AG10803 (cell line): ENCODE measurements around the gene EPDR1.

Experiments
- DNase-seq: peaks from one replicate; pipeline ENCODE4 v3.0.0; 2010; ENCODE audit warnings: low read depth
- H3K4me3 ChIP-seq: 2 replicates; pipeline ENCODE4 v1.5.1; 2011; ENCODE audit warnings: mild to moderate bottlenecking, low read length, control low read depth
- CTCF ChIP-seq: conservative IDR thresholded peaks from 2 replicates; pipeline ENCODE4 v1.5.1; 2011; ENCODE audit warnings: mild to moderate bottlenecking, low read length, control low read depth, inconsistent platforms

EPDR1 gene

DNA sequence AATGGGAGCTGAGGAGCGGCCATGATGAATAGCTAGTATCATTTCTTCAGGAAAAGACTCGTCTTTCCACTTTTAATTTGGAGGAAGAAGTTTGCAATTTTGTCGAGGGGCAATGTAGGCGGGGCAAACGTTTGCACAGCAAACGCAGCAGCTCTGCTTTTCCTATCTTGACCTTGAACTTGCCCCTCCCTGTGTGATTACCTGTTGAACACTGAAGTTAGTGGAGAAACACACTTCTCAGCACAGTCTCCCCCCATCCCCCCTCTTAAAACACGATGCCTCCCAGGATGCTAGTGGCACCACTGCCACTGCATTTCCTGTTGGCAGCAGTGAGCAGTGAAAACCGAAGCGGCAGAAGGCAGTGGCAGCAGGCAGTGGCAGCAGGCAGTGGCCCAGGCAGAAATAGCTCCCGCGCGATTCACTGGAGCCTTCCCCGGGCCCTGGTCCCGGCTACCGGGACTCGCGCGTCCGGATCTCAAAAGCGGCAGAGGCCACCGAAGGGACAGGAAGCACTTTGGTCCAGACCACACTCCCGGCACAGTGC is at the start of gene EPDR1:
TSS of gene EPDR1 (plus strand) at position 336 of the 544 bp plus-strand sequence. CDS start 300 bp downstream, outside the sequence.
- TF ChIP-seq CTCF: peak; percentile 21; the same call in 1 of the 2 replicates
- DNase-seq: peak; percentile 29
- peak within 1 kb of the TSS; percentile 62 for H3K4me3 ChIP-seq

DNA sequence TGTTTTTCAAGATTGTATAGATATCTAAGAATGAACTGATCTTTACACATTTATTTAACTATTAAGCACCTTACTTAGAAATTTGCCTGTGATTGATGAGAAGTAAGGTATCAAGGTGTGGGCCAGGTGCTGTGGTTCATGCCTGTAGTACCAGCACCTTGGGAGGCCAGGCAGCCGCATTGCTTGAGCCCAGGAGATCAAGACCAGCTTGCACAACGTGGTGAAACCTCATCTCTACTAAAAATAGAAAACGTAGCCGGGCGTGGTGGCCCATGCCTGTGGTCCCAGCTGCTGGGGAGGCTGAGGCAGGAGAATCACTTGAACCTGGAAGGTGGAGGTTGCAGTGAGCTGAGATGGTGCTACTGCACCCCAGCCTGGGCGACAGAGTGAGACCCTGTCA is 38.4 kb upstream of the EPDR1 start:
- no peak overlapping the region for H3K4me3 ChIP-seq
- no peak for TF ChIP-seq CTCF

DNA sequence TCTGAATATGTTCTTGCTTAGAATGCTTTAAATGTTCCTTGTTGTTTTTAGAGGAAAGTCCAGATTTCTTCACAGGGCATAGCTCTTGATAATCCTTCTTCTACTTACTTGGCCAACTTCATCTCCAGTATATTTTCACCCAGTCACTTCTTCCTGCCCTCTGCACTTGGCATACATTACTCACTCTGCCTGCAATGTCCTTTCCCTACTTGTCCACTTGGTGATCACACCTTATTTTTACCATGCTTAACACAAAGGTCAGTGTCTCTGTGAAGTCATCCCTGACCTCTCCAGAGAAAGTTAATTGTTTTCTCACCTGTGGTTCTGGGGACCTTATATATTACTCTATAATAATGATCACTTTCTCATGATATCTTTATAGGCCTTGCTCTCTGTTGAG is 27.1 kb upstream of the EPDR1 start:
- TF ChIP-seq CTCF: no peak
- DNase-seq: no peak
- no peak overlapping the region for H3K4me3 ChIP-seq

More for the DNA sequence above, 38.4 kb upstream of the EPDR1 start:
- no peak for DNase-seq

- no peak for DNase-seq
- H3K4me3 ChIP-seq: no peak overlapping the region
- no peak for TF ChIP-seq CTCF
Measured at GRCh38 chr7:37894671-37895070, 25.8 kb upstream of the EPDR1 start.

- no peak for TF ChIP-seq CTCF
- H3K4me3 ChIP-seq: no peak overlapping the region
- no peak for DNase-seq
Measured at GRCh38 chr7:37899712-37900247, 20.7 kb upstream of the EPDR1 start.

DNA sequence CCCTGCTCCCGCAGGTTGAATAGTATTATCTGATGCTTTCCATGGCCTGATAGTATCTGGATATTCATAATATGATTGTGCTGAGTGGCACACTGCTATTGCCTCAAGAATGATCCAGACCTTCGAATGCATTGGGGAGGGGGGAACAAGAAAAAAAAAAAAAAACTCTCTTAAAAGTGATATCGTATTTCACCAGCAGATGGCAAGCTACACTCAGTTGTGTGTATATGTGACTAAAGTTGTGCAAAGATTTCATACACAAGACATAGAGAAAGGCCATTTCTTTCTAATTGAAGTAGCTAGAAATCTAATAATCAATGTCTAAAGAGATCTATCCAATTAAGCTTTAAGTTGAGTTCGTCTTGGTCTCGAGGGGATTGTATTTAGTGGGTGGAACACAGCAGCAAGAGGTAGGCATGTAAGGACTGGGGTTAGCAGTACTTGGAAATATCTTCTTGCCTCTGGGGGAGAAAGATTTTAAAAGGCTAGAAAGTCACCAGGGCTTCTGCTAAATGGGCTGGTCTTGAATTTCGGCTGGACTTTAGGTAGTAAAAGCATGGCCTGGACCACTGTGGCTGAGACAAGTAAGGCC is 19.1 kb upstream of the EPDR1 start:
- H3K4me3 ChIP-seq: no peak overlapping the region
- peak; percentile 68 for TF ChIP-seq CTCF
- peak; percentile 55 for DNase-seq
